Measurements from ENCODE around the gene KITLG.

DNA sequence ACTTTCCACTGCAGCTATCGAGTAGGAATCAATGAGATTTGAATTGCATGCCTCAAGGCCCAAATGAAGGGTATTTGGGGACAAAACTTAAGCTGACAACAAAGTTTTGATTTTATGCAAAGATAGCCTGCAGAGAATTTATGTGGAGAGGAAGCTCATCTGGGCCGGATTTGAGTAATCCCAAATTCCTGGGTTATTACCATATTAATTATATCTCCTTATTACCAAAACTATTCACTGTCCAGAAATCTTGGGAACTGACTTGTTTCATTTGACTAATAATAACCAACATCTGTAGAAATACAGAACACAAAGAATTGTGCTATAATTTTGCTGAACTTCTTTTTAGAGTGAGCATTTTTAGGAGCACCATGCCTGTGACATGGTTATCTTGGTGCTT lies 70.4 kb downstream of the KITLG start:
- TF ChIP-seq, protein P1, sequence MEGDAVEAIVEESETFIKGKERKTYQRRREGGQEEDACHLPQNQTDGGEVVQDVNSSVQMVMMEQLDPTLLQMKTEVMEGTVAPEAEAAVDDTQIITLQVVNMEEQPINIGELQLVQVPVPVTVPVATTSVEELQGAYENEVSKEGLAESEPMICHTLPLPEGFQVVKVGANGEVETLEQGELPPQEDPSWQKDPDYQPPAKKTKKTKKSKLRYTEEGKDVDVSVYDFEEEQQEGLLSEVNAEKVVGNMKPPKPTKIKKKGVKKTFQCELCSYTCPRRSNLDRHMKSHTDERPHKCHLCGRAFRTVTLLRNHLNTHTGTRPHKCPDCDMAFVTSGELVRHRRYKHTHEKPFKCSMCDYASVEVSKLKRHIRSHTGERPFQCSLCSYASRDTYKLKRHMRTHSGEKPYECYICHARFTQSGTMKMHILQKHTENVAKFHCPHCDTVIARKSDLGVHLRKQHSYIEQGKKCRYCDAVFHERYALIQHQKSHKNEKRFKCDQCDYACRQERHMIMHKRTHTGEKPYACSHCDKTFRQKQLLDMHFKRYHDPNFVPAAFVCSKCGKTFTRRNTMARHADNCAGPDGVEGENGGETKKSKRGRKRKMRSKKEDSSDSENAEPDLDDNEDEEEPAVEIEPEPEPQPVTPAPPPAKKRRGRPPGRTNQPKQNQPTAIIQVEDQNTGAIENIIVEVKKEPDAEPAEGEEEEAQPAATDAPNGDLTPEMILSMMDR (IDR thresholded peaks at IDR 0.05) = no peak
- TF ChIP-seq POLR2A (IDR thresholded peaks at IDR 0.05) = no peak

Data from testis (tissue), 2 donors.